Body of pancreas (tissue), 4 donors: ENCODE results near the gene IL21R.

ENCODE experiments used
- CTCF ChIP-seq, 7 experiments: fragments of 450-650 bp in 4 of 7; fragments of 200-600 bp in 3 of 7; sonication (generic) in 3 of 7; IDR thresholded peaks; one replicate each; pipeline ENCODE4 v1.5.1; 2016 to 2019; ENCODE audit warnings: antibody characterized with exemption in 7 of 7
- POLR2A ChIP-seq, 3 donors: fragments of 450-650 bp; IDR thresholded peaks; one replicate each; pipeline ENCODE4 v1.6.1; 2016; ENCODE audit warnings: antibody characterized with exemption in 3 of 3, mild to moderate bottlenecking in 2 of 3

- TF ChIP-seq CTCF (IDR thresholded peaks at IDR 0.05): no peak
- TF ChIP-seq POLR2A (IDR thresholded peaks at IDR 0.05): no peak
These were observed 45.3 kb downstream of the IL21R start for GRCh38 chr16:27447301-27447700.
